Erythroblast (primary cell): Measurements from ENCODE around the gene GPR39.

Experiments used
- GATA1 ChIP-seq: IDR thresholded peaks from 2 replicates; pipeline ENCODE4 v1.6.1; 2011; ENCODE audit warnings: low read depth, mild to moderate bottlenecking, control low read depth, low read length, moderate library complexity
- POLR2A ChIP-seq: IDR thresholded peaks from 2 replicates; pipeline ENCODE4 v1.6.1; 2011; ENCODE audit warnings: mild to moderate bottlenecking, low read length

DNA sequence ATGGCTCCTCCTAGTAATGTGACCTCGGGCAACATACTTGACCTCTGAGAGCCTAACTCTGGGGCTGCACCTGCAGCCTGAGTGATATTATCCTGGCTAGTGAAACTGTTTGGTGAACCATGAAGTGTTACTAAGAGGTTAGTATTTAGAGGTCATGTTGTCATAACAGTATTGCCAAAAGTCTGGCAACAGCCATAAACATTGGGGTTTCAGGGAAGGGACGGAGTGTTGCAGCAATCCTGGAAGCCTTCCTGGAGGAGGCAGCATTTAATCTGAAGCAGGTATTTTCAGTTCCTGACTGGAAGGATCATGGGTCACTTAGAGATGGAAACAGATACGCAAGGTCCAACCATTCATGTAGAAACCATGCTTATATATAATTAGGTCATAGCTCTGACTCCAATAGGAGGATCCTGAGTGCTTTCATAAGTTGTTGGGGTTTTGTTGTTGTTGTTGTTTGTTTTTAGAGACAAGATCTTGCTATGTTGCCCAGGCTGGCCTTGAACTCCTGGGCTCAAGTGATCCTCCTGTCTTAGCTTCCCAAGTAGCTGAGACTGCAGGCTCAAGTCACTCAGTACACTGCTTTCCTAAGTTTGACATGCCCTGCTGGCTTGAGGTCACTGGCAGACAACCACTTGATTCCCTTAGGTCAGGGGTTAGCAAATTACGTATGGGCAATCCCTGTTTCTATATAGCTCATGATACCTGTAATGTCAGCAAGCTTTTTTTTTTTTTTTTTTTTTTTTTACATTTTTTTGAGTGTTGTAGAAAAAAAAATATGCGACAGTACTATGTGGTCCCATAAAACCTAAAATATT lies 21.5 kb downstream of the GPR39 start:
- no peak for TF ChIP-seq POLR2A
- TF ChIP-seq GATA1: no peak
